Activated CD4-positive, alpha-beta memory T cell treated with anti-CD3 and anti-CD28 coated beads for 36 hours (primary cell): ENCODE measurements around the gene FYCO1. TPM values are rescaled to one million over a fixed set of nuclear protein-coding genes. Genes with fewer than 3 reads are reported as not detected.

Experiments used
- CTCF ChIA-PET: fragments of 350-600 bp; sonication (Branson Sonifier 250); formaldehyde crosslinking; loops from one replicate; lab custom pipeline; 2021; ENCODE audit warnings: antibody characterized with exemption, inconsistent platforms; lab: Charles Lee
- POLR2A ChIA-PET: fragments of 350-600 bp; sonication (Branson Sonifier 250); formaldehyde crosslinking; loops from one replicate; lab custom pipeline; 2021; ENCODE audit warnings: antibody characterized with exemption; lab: Charles Lee
- DNase-seq: peaks from one replicate; pipeline ENCODE4 v3.0.0-alpha.2; 2020
- H3K27ac Mint-ChIP-seq: one replicate; pipeline ENCODE4 v1.8.0; 2021; ENCODE audit warnings: mixed read lengths
- H3K27me3 Mint-ChIP-seq: one replicate; pipeline ENCODE4 v1.8.0; 2021; ENCODE audit warnings: mixed read lengths
- H3K36me3 Mint-ChIP-seq: one replicate; pipeline ENCODE4 v1.8.0; 2021; ENCODE audit warnings: mixed read lengths
- H3K4me1 Mint-ChIP-seq: one replicate; pipeline ENCODE4 v1.8.0; 2021; ENCODE audit warnings: low read depth, mixed read lengths
- H3K4me3 Mint-ChIP-seq: one replicate; pipeline ENCODE4 v1.8.0; 2021; ENCODE audit warnings: mild to moderate bottlenecking, mixed read lengths
- H3K9me3 Mint-ChIP-seq: one replicate; pipeline ENCODE4 v1.8.0; 2021; ENCODE audit warnings: mixed read lengths
- intact Hi-C: fragments of 100-400 bp; cut with micrococcal nuclease; formaldehyde crosslinking; loops from one replicate; pipeline ENCODE4 v1.15.1; 2023
- total RNA-seq, 2 experiments: library from RNA; stranded (reverse); gene quantifications; one replicate each; pipeline ENCODE4 v1.2.3, GENCODE V29; 2021

FYCO1 gene
- total RNA-seq, 2 experiments from 2014 or later: 13.7 to 14.0 TPM

DNA sequence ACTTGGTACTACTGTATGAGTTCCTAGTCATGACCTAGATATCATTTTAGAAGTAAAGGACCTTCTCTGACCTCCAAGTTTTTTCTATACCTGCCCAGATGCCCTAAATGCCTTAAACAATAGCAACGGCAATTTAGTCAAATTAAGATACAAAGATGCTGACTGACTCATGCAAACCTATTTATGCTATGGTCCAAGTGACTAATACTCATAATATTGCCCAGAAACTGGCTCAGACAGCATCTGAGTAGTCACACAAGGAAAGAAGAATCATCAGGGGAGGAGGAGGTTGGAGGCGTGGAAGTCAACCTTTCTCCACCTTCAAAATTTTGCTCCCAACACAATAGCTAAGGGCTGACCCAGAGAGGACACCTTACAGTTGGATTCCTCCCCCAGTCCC is 6.8 kb downstream of the FYCO1 start:
- CTCF ChIA-PET: interaction anchor here (1.1 to 1.4 kb wide), 2 partner anchors 23 to 50 kb away, joined by 3 to 6 read pairs; no protein-coding TSS in a partner anchor
- intact Hi-C loops: loop anchor here (1.0 kb wide), 1 partner anchor 9 kb away; no protein-coding TSS in a partner anchor
- Mint-ChIP-seq H3K9me3 (no peaks in the 10 kb centered on the region), H3K4me3 (no peak overlapping the region), H3K27ac (peak overlapping the region; percentile 78), H3K36me3 (peaks cover 28% of the 10 kb centered on the region), H3K4me1 (peaks cover 66% of the 10 kb centered on the region), H3K27me3 (no peaks in the 10 kb centered on the region)
- DNase-seq: no peak
- POLR2A ChIA-PET: no interaction called here

DNA sequence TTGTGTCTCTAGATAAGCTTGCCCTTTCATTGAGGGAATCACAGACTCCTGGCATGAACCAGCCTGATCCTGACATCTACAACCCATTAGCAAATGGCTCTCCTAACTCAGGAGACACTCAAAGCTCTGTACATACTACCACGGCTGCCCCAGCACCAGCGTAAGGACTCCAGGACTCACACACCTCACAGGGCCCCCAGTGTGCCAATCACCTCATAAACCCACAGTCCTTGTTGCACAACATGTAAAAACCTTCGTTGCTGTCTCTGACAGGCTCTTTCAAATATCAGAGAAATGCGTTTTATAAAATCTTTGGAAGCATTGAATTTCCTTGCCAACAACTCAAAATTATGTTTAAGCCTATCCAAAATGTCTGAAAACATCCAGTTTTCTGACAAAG is 7.3 kb downstream of the FYCO1 start:
- intact Hi-C loops: loop anchor here (1.0 kb wide), 1 partner anchor 8 kb away; no protein-coding TSS in a partner anchor
- DNase-seq: no peak
- no peak overlapping the region for H3K4me3 Mint-ChIP-seq
- H3K27ac Mint-ChIP-seq: peak overlapping the region; percentile 78
- H3K9me3 Mint-ChIP-seq: no peaks in the 10 kb centered on the region
- peaks cover 32% of the 10 kb centered on the region for H3K36me3 Mint-ChIP-seq
- H3K4me1 Mint-ChIP-seq: peaks cover 62% of the 10 kb centered on the region
- no peaks in the 10 kb centered on the region for H3K27me3 Mint-ChIP-seq
- POLR2A ChIA-PET: no interaction called here
- CTCF ChIA-PET: interaction anchor here (0.6 to 1.1 kb wide), 2 partner anchors 22 to 40 kb away, joined by 3 read pairs; no protein-coding TSS in a partner anchor

DNA sequence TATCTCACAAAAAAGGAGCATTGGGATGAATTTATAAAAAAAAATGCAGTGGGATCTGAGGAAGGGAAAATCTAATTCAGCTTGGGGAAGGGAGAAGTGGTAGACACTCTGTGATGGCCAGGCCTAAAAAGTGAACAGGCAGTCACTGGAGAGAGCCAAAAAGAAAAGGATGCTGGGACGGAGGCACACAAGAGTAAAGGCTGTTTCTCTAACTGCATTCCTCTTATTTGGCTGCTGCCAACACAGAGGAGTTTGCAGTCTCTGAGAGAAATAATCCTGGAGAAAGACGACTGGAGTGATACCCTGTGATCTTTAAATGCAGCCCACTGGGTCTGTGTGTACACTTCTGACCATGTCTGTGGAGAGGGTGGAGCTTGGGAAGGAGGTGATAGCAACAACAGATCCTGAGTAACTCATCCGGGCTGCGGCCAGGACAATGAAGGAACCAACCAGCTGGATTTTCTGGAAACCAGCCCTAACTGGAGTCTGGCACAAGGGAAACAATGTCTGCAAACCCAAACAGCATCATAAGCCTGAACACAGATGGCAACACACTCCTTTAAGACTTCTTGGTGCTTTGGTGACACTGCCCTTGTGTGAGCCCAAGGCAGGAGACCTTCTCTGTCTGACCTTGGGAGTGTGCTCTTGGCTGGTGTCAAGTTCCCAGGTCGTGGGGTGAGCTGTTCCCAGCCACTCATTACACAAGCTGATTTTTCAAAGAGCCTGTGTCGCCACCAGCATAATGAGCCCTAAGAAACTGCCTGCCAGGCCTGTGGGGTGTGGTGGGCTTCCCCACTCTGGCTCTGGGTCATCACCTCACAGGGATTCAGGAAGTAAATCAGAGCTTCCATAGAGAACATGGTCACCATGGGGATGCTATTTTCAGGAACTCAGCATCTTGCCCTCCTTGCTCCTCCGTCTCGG is 8.0 kb downstream of the FYCO1 start:
- H3K27ac Mint-ChIP-seq: peak overlapping the region; percentile 78
- H3K27me3 Mint-ChIP-seq: no peaks in the 10 kb centered on the region
- H3K4me1 Mint-ChIP-seq: peaks cover 55% of the 10 kb centered on the region
- no peak overlapping the region for H3K4me3 Mint-ChIP-seq
- H3K36me3 Mint-ChIP-seq: peaks cover 35% of the 10 kb centered on the region
- CTCF ChIA-PET: interaction anchor here (0.6 to 1.1 kb wide), 2 partner anchors 22 to 40 kb away, joined by 3 read pairs; no protein-coding TSS in a partner anchor
- intact Hi-C loops: loop anchor here (1.0 kb wide), 1 partner anchor 7 kb away; no protein-coding TSS in a partner anchor
- H3K9me3 Mint-ChIP-seq: no peaks in the 10 kb centered on the region
- DNase-seq: no peak
- POLR2A ChIA-PET: no interaction called here

DNA sequence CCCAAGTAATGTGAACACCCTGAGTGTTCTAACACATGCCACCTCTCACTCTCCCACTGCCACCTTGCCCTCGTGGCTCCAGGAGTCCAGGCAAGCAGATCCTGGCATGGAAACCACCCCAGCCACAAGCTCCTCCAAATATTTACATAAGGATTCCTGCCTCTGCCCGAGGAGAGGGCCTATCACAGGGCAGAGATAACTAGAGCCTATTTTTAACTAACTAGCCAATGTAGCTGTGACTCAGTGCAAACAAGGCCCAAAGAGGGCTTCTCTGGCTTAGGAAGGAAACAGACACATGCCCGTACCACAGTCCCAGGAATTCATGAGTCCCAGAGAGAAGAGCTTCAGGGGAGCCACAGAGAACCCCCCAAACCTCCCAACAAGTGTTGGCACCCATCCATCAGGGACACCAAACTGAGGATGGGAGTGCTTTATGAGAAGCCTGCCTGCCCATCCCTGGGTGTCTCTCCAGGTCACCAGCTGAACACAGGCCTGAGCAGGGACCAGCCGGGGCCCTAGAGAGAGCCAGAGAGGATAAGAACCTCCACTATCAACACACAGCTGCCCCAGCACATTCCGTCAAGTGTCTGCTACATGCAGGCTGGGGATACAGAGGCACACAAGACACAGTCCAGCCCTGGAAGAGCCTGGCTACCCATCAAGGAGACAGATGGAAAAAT is 9.2 kb downstream of the FYCO1 start:
- Mint-ChIP-seq H3K36me3 (peaks cover 38% of the 10 kb centered on the region), H3K4me3 (no peak overlapping the region), H3K4me1 (peaks cover 51% of the 10 kb centered on the region), H3K9me3 (no peaks in the 10 kb centered on the region), H3K27ac (peak overlapping the region; percentile 20), H3K27me3 (no peaks in the 10 kb centered on the region)
- CTCF ChIA-PET: interaction anchor here (1.0 kb wide), 1 partner anchor 383 kb away, joined by 3 read pairs; no protein-coding TSS in a partner anchor
- intact Hi-C loops: no loop called here
- no peak for DNase-seq
- POLR2A ChIA-PET: interaction anchor here (1.2 to 1.3 kb wide), 2 partner anchors 9 to 21 kb away, joined by 3 read pairs; no protein-coding TSS in a partner anchor

DNA sequence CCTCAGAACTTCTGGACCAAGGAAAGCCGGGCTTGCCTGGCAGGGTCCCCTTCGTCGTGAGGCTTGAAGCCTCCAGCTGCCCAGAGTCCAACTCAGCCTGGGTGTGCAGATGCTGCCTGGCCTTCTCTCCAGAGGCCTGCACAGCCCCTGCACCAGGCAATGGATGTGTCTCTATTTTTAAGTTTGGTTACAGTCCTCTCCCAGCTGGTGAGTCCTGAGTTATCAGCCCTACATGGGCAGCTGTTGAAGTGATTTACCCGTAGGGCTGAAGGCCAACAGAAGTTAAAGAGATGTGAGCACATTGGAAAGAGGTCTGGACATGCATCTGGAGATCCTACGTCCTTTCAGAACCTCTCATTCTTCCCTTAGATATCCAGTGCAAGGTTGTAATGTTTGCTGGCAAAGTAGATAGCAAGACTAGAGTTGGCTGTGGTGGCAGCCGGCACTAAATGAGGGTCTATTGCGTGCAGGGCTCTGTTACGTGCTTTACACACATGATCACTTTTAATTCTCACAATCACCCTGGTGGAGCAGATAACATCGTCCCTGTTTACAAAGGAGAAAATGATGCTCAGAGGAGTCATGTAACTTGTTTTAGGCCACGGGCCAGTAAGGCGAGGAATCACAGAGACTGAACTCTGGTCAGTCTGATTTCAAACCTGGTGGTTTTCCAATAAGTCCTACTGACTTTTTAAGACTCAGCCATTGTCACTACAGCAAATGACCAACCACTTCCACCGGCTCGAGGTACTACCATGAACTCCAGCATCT is 9.9 kb downstream of the FYCO1 start:
- Mint-ChIP-seq H3K4me1 (peaks cover 56% of the 10 kb centered on the region), H3K36me3 (peaks cover 44% of the 10 kb centered on the region), H3K27me3 (no peaks in the 10 kb centered on the region), H3K27ac (peak overlapping the region; percentile 20), H3K9me3 (no peaks in the 10 kb centered on the region), H3K4me3 (no peak overlapping the region)
- ChIA-PET CTCF (interaction anchor here (1.0 to 1.4 kb wide), 2 partner anchors 46 to 384 kb away, joined by 3 to 4 read pairs; no protein-coding TSS in a partner anchor), POLR2A (interaction anchor here (1.2 to 1.3 kb wide), 2 partner anchors 9 to 20 kb away, joined by 3 read pairs; no protein-coding TSS in a partner anchor)
- no peak for DNase-seq
- intact Hi-C loops: no loop called here

DNA sequence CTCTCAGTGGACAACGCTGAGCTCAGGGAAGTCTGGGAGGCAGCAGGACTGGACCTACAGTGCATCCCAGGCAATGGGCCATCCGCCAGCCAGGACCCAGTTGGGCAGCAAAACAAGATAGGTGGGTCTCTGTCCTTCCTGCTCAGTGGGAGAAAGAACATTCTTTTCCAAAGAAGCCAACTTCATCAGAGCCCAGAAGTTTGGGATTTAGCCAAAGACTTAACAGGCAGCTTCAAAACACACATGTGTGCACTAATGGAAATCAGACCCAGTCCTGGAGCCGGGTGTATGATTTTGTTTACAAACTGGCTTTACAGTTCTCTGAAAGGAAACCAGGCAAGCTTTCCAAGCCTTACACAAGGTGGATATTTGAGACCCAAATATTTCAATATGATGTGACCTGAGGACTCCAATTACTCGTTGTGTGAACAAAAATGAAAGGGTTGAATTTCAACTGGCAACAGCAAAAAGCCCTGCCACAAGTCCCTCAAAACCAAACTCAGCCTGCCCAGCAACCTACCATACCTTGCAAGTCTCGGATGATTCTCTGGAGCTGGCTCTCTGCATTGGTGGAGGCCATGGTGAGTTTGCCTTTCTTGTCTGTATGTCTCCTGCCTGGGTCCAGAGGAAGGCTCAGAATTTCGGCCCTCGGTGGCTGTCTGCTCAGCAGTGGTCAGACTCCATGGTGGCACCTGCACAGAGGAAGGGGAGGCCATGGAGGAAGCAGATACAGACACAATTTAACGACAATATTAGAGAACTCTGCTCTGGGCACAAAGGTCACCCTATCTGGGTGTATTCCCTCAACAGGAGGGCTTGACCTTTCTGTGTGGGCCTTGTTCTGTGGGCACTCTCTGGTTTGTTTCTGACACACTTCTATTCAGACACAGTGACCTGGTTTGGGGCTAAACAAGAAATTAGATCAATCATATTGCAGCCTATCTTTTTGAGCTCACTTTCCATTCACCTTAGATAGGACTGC is 11.0 kb downstream of the FYCO1 start:
- Mint-ChIP-seq H3K36me3 (peaks cover 48% of the 10 kb centered on the region), H3K4me1 (peaks cover 57% of the 10 kb centered on the region), H3K27ac (no peak overlapping the region), H3K4me3 (no peak overlapping the region), H3K27me3 (no peaks in the 10 kb centered on the region), H3K9me3 (no peaks in the 10 kb centered on the region)
- intact Hi-C loops: no loop called here
- ChIA-PET POLR2A (no interaction called here), CTCF (interaction anchor here (1.4 kb wide), 1 partner anchor 45 kb away, joined by 4 read pairs; no protein-coding TSS in a partner anchor)
- no peak for DNase-seq

DNA sequence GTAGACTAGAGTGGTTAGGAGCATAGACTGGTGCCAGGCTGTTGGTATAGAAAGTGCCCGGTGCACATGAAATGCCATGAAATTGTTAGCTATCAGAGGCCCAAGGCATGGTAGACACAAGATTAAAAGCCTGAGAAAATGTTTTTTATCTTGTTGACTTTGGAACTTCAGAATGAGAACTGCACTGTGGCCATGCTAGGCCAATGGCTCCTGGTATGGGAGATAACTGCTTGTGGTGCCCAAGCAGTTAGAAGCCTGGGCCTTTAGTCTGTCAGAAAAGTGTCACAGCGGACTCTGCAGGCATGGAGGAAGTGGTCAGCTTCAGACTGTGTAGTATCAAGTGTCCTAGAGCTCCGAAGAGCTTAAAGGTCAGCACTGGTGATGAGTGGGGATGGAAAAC is 11.9 kb downstream of the FYCO1 start:
- no peak overlapping the region for H3K27ac Mint-ChIP-seq
- H3K4me1 Mint-ChIP-seq: peaks cover 56% of the 10 kb centered on the region
- POLR2A ChIA-PET: no interaction called here
- no peaks in the 10 kb centered on the region for H3K9me3 Mint-ChIP-seq
- peaks cover 55% of the 10 kb centered on the region for H3K36me3 Mint-ChIP-seq
- CTCF ChIA-PET: interaction anchor here (1.5 kb wide), 1 partner anchor 19 kb away, joined by 3 read pairs; no protein-coding TSS in a partner anchor
- H3K27me3 Mint-ChIP-seq: no peaks in the 10 kb centered on the region
- DNase-seq: no peak
- intact Hi-C loops: no loop called here
- no peak overlapping the region for H3K4me3 Mint-ChIP-seq

DNA sequence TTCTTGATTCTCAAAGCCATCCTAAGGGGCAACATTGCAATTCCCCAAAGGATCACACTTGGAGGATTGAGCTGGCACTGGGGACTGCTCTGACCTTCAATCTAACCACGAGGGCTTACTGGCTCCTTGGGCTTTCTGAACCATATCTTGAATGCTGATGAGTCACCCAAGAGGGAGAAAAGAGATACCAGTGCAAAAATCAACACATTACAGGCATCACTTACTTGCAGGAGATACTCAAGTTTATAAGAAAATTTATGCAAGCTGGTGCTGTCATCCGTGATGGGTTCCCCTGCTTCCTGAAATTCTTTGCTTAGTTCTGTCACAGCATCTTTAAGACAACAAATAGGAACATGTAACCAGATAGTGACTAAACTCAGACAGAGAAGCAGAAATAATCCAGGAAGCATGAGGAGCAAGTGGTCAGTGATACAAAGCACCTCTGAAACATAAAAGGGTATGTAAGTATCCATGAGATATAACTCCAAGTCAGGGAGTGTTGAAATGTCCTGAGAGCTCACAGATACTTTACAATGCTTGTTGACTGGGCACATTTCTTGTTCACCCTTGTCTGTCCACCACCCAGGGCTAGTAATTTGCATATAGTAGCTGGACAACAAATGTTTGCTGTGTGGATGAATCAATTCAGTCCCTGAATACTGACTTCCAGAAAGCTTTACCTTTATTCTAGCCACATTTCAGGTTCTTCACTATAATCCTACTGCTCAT is 14.1 kb downstream of the FYCO1 start:
- no peak for DNase-seq
- Mint-ChIP-seq H3K9me3 (no peaks in the 10 kb centered on the region), H3K36me3 (peaks cover 70% of the 10 kb centered on the region), H3K4me1 (peaks cover 56% of the 10 kb centered on the region), H3K27me3 (no peaks in the 10 kb centered on the region), H3K27ac (peak overlapping the region; percentile 76), H3K4me3 (no peak overlapping the region)
- POLR2A ChIA-PET: interaction anchor here (1.5 to 3.2 kb wide), 5 partner anchors 11 to 17 kb away, joined by 5 to 15 read pairs (median 9); no protein-coding TSS in a partner anchor
- intact Hi-C loops: loop anchor here (1.0 to 2.0 kb wide), 2 partner anchors 12 to 39 kb away; partner anchors contain the start of gene CXCR6
- CTCF ChIA-PET: interaction anchor here (0.7 to 2.6 kb wide), 7 partner anchors 9 to 397 kb away, joined by 3 to 14 read pairs (median 4); partner anchors contain the start of genes CXCR6 and FYCO1

DNA sequence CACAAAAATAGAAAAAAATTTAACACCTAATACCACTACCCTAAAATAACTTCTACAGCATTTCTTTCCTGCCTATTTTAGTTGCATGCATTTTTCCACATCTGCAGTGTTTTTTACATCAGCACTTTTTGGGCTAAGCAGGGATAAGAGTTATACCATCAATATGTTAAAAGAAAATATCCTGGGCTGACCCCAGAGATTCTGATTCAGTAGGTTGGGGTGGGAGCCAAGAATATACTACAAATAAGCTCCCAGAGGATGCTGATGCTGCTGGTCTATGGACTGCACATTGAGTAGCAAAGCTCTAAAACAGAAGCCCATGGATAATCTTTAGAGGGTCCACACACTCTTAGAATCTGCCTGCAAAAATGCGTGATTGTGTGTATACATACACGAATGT is 14.8 kb downstream of the FYCO1 start:
- Mint-ChIP-seq H3K9me3 (no peaks in the 10 kb centered on the region), H3K27me3 (no peaks in the 10 kb centered on the region), H3K36me3 (peaks cover 75% of the 10 kb centered on the region), H3K4me1 (peaks cover 61% of the 10 kb centered on the region), H3K27ac (peak overlapping the region; percentile 76), H3K4me3 (no peak overlapping the region)
- POLR2A ChIA-PET: interaction anchor here (1.2 to 3.2 kb wide), 7 partner anchors 11 to 38 kb away, joined by 4 to 15 read pairs (median 5); partner anchors contain the start of genes CXCR6 and FYCO1
- DNase-seq: no peak
- CTCF ChIA-PET: interaction anchor here (0.7 to 2.6 kb wide), 5 partner anchors 15 to 97 kb away, joined by 3 to 14 read pairs (median 8); partner anchors contain the start of genes CXCR6 and FYCO1
- intact Hi-C loops: loop anchor here (1.0 to 2.0 kb wide), 4 partner anchors 7 to 38 kb away; partner anchors contain the start of gene CXCR6
